Measurements from ENCODE around the gene SCT.

Gene SCT

DNA sequence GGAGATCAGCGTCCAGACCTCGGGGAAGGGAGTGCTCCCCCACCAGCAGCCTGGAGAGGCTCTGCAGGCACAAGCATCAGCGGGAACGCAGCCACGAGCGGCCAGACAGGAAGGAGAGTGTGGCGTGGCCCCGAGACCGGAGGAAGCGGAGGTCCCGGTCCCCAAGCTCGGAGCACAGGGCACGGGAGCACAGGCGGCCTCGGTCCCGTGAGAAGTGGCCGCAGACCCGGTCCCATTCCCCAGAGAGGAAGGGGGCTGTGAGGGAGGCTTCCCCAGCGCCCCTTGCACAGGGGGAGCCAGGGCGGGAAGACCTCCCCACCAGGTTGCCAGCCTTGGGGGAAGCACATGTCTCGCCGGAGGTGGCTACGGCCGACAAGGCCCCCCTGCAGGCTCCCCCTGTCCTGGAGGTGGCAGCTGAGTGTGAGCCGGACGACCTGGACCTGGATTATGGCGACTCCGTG, 18.2 kb downstream of the SCT start:
- H3K4me1 ChIP-seq: peaks cover 20% of the 10 kb centered on the region
- TF ChIP-seq, protein P1, sequence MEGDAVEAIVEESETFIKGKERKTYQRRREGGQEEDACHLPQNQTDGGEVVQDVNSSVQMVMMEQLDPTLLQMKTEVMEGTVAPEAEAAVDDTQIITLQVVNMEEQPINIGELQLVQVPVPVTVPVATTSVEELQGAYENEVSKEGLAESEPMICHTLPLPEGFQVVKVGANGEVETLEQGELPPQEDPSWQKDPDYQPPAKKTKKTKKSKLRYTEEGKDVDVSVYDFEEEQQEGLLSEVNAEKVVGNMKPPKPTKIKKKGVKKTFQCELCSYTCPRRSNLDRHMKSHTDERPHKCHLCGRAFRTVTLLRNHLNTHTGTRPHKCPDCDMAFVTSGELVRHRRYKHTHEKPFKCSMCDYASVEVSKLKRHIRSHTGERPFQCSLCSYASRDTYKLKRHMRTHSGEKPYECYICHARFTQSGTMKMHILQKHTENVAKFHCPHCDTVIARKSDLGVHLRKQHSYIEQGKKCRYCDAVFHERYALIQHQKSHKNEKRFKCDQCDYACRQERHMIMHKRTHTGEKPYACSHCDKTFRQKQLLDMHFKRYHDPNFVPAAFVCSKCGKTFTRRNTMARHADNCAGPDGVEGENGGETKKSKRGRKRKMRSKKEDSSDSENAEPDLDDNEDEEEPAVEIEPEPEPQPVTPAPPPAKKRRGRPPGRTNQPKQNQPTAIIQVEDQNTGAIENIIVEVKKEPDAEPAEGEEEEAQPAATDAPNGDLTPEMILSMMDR (IDR thresholded peaks at IDR 0.05; ENCODE audit: low read depth, low read length): no peak
- H3K27me3 ChIP-seq: no peaks in the 10 kb centered on the region
- H3K9me3 ChIP-seq: no peaks in the 10 kb centered on the region
- H3K36me3 ChIP-seq: peaks cover 44% of the 10 kb centered on the region
- H3K4me3 ChIP-seq (ENCODE audit: low read depth, low read length): no peak overlapping the region
- DNase-seq: no peak

DNA sequence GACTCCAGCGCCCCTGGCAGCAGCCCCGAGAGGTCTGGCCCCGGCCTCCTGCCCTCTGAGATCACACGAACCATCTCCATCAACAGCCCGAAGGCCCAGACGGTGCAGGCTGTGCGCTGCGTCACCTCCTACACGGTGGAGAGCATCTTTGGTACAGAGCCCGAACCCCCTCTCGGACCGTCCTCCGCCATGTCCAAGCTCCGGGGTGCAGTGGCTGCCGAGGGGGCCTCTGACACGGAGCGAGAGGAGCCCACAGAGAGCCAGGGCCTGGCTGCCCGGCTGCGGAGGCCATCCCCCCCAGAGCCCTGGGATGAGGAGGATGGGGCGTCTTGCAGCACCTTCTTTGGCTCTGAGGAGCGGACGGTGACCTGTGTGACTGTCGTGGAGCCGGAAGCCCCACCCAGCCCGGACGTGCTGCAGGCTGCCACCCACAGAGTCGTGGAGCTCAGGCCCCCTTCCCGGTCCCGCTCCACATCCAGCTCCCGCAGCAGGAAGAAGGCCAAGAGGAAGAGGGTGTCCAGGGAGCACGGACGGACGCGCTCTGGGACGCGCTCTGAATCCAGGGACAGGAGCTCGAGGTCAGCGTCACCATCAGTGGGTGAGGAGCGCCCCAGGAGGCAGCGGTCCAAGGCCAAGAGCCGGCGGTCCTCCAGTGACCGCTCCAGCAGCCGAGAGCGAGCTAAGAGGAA, 18.9 kb downstream of the SCT start:
- H3K9me3 ChIP-seq: no peaks in the 10 kb centered on the region
- TF ChIP-seq, protein P1 (IDR thresholded peaks at IDR 0.05; ENCODE audit: low read depth, low read length): no peak
- H3K27me3 ChIP-seq: no peaks in the 10 kb centered on the region
- peaks cover 17% of the 10 kb centered on the region for H3K4me1 ChIP-seq
- peaks cover 42% of the 10 kb centered on the region for H3K36me3 ChIP-seq
- DNase-seq: no peak
- no peak overlapping the region for H3K4me3 ChIP-seq (ENCODE audit: low read depth, low read length)

DNA sequence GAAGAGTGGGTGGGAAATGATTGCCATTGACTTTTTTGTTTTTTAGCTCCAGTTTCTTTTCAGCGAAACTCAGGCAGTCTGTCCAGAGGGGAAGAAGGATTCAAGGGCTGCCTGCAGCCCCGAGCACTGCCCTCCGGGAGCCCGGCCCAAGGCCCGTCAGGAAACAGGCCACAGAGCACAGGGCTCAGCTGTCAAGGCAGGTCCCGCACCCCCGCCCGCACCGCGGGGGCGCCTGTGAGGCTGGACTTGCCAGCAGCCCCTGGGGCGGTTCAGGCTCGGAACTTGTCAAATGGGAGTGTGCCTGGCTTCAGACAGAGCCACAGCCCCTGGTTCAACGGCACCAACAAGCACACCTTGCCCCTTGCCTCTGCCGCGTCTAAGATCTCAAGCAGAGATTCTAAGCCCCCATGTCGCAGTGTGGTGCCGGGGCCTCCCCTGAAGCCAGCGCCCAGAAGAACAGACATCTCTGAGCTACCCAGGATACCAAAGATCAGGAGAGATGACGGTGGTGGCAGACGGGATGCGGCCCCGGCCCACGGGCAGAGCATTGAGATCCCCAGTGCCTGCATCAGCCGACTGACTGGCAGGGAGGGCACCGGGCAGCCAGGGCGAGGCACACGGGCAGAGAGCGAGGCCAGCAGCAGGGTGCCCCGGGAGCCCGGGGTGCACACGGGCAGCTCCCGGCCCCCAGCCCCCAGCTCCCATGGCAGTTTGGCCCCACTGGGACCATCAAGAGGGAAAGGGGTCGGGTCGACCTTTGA, 19.8 kb downstream of the SCT start:
- TF ChIP-seq, protein P1 (IDR thresholded peaks at IDR 0.05; ENCODE audit: low read depth, low read length): no peak
- Histone ChIP-seq H3K36me3 (peaks cover 42% of the 10 kb centered on the region), H3K9me3 (no peaks in the 10 kb centered on the region), H3K27me3 (no peaks in the 10 kb centered on the region), H3K4me1 (peaks cover 11% of the 10 kb centered on the region), H3K4me3 (ENCODE audit: low read depth, low read length) (no peak overlapping the region)
- DNase-seq: peak; percentile 37

DNA sequence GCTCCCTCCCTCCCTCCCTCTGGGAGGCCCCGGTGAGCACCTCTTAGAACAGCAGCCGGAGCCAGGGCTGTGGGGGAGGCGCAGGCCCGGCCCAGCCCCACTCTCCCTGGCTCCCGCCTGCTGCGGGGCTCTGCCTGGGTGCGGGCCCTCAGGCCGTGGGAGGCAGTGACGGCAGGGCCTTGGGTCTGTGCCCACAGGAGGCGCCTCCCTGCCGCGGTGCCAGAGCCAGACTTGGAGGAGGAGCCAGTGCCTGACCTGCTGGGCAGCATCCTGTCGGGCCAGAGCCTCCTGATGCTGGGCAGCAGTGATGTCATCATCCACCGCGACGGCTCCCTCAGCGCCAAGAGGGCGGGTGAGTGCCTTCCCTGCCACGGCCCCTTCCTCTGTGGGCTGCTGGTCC, 20.7 kb downstream of the SCT start:
- TF ChIP-seq, protein P1 (IDR thresholded peaks at IDR 0.05; ENCODE audit: low read depth, low read length): no peak
- peaks cover 9% of the 10 kb centered on the region for H3K4me1 ChIP-seq
- no peak overlapping the region for H3K4me3 ChIP-seq (ENCODE audit: low read depth, low read length)
- peaks cover 43% of the 10 kb centered on the region for H3K36me3 ChIP-seq
- DNase-seq: peak; percentile 82
- no peaks in the 10 kb centered on the region for H3K27me3 ChIP-seq
- H3K9me3 ChIP-seq: no peaks in the 10 kb centered on the region

DNA sequence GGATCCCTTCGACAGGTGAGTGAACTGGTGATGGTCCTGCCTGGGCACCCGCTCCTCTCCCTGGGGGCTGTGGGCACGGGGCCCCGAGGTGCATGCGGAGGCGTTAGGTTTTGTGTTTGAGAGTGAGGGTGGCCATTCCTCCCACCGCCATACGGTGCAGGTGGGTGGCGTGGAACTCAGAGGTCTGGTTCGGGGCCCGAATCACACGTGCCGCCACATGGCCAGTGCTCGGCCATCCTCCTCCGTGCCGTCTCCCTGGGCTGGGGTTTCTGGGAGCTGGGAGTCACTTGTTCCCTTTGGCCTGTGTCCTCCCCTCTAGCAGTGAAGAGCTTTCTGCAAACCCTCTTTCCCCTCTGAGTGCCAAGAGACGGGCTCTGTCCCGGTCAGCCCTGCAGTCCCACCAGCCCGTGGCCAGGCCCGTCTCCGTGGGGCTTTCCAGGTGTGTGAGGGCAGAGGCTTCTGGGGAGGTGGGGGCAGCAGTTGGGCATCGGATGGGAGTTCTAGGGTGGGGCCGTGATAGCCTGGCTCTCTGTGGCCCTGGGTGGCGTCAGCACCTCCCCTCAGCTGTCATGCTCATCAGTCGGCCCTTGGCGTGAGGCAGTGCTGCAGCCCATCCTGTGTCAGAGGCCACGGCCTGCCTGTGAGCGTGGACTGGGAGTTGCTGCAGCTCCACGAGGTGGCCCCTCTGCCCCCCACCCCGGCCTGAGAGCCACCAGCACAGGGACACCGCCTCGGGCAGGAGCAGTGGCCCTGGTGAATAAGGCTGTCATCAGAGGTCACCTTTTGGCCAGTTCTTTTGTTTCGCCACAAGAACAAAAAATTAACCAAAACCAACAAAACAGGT, 21.5 kb downstream of the SCT start:
- peaks cover 9% of the 10 kb centered on the region for H3K4me1 ChIP-seq
- H3K9me3 ChIP-seq: no peaks in the 10 kb centered on the region
- no peak for DNase-seq
- TF ChIP-seq, protein P1 (IDR thresholded peaks at IDR 0.05; ENCODE audit: low read depth, low read length): no peak
- H3K4me3 ChIP-seq (ENCODE audit: low read depth, low read length): no peak overlapping the region
- peaks cover 42% of the 10 kb centered on the region for H3K36me3 ChIP-seq
- no peaks in the 10 kb centered on the region for H3K27me3 ChIP-seq

Data from BE2C (cell line).